GM10266 (cell line): ENCODE results near the gene SEZ6L.

Experiments
- DNase-seq: peaks from one replicate; pipeline ENCODE4 v3.0.0; 2012; ENCODE audit errors: extremely low spot score
- TF ChIP-seq, protein P1 (sequence below): IDR thresholded peaks from 2 replicates; pipeline ENCODE4 v1.5.1; 2012; ENCODE audit warnings: mild to moderate bottlenecking, low read depth; ENCODE audit not compliant: control insufficient read depth, insufficient read depth; ENCODE audit errors: missing control alignments

SEZ6L gene

DNA sequence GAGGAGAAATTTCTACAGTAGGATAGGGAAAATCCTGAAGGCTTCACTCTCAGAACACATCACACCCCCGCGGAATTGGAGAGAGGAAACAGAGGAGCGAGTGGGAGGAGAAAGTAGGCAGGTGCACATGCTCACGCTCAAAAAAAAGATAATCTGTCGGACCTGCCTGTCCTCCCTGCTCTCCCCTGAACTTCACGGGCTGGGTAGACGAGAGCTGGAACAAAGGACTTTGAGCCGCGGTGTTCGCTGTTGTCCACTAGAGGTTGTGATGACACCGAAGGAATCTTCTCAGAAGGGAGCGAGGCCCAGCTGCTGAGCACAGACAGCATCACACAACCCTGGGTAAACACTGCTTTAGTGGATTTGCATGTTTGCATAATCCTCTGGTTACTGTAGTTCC is 5.0 kb downstream of the SEZ6L start:
- TF ChIP-seq, protein P1, sequence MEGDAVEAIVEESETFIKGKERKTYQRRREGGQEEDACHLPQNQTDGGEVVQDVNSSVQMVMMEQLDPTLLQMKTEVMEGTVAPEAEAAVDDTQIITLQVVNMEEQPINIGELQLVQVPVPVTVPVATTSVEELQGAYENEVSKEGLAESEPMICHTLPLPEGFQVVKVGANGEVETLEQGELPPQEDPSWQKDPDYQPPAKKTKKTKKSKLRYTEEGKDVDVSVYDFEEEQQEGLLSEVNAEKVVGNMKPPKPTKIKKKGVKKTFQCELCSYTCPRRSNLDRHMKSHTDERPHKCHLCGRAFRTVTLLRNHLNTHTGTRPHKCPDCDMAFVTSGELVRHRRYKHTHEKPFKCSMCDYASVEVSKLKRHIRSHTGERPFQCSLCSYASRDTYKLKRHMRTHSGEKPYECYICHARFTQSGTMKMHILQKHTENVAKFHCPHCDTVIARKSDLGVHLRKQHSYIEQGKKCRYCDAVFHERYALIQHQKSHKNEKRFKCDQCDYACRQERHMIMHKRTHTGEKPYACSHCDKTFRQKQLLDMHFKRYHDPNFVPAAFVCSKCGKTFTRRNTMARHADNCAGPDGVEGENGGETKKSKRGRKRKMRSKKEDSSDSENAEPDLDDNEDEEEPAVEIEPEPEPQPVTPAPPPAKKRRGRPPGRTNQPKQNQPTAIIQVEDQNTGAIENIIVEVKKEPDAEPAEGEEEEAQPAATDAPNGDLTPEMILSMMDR, result no peak
- no peak for DNase-seq

DNA sequence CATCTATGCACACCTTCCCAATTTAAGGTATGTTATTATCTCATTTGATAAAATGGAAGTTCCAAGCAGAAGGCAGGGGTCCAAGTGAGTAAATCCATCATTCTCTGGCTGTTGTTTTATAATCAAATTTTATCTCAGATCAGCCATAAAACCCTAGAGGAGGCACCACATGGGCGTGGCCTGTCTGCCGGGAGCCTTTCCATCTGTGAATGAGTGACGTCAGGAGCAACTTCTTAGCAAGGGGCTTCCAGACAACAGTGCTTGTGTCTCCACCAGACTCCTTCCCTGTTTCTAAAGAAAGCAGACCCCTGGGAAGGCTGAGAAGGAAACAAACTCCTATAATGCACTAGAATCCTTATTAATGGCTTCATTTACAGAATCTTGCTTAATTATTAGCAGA is 13.5 kb downstream of the SEZ6L start:
- TF ChIP-seq, protein P1, result no peak
- DNase-seq, result no peak

DNA sequence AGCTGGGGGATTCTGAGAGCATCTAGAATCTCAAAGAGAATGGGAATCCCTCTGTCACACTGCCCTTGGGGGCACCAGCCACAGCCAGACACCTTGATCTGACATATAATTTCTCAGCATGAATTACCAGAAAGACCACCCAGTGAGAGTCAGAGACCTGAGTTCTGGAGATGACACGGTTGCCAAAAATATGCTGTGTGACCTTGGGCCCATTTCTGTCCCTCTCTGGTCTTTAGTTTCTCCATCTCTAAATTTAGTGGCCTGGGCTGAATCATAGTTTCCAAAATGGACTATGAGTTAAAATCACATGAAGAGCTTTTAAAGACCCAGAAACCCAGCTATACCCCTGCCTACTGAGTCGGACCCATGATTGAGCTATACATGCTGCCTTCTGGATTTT is 15.9 kb downstream of the SEZ6L start:
- DNase-seq, result no peak
- TF ChIP-seq, protein P1, result no peak

DNA sequence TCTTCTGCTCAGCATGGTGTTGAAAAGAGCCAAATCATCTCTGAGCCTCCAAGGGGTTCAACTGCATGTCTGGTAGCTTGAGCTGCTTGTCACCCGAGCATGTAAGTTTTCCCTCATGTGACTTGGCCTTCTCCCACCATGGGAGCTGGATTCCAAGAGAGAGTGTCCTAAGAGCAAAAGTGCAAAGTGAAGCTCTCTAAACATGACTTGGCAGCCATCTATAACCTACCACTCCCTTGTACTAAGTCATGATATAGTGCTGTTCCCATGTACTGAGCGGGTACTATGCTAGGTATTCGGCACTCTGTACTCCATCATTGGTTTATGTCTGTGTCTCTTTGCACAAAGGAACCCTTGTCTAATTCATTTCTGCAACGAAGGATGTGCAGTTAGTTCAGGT is 19.1 kb downstream of the SEZ6L start:
- TF ChIP-seq, protein P1, result no peak
- DNase-seq, result no peak

DNA sequence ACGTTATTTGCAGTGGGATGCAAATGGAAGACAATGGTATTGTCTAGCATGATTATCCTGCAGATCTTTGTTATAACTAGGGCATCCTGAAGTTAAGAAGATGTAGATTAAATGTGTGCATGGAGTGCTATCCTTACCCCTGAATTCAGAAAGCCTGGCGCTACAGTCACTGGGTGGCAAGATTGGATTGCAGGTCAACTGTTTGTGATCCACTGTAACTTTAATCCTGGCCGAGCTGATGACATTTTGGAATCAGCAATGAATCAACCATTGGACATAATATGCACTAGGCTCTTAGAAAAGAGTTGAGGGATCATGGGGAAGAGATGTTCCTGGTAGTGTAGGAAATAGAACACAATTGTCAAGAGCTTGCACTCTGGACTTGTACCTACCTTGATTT is 25.1 kb downstream of the SEZ6L start:
- DNase-seq, result no peak
- TF ChIP-seq, protein P1, result no peak

DNA sequence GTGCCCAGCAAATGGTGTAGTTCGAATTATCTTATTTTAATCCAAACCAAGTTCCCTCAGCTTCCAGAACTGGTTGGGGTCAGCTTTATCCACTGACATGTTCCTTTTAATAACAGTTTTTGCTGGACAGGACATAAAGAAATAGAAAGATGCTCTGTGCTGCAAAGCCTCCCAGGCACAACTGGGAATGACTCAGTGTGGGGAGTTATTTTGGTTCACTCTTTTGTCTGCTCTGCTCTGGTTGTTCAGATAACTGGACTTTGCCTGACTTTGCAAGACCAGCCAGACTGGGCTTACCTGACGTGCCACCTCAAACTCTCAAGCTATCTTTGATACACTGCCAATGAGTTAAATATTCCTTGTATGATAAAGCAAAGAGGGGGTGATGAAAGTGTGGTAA is 25.6 kb downstream of the SEZ6L start:
- DNase-seq, result no peak
- TF ChIP-seq, protein P1, result no peak

DNA sequence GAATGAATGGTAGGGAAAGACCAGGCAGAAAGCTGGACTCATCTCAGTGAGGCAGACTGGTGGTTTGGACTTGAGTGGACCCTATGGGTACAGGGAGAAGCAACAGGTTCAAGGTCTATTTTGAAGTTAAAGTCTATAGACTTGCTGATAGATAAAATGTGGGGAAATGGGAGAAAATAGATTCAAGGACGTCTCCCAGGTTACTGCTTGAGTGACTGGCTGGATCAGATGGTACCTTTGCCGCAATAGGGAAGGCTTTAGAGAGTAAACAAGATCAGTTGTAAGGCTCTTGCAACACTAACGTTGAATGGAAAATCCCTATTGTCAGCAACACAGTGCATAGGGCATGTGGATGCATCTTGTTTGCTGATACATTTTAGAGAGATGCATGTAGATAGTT is 27.4 kb downstream of the SEZ6L start:
- DNase-seq, result no peak
- TF ChIP-seq, protein P1, result no peak
